Sigmoid colon (tissue), 4 donors: ENCODE results near the gene CD300C.

Source experiments
- EP300 ChIP-seq, 4 donors: sonication (generic); formaldehyde crosslinking; IDR thresholded peaks; one replicate each; pipeline ENCODE4 v1.6.1; 2017; ENCODE audit warnings: antibody characterized with exemption in 4 of 4
- POLR2A ChIP-seq, 2 donors: fragments of 450-650 bp; IDR thresholded peaks; one replicate each; pipeline ENCODE4 v1.6.1; 2016; ENCODE audit warnings: antibody characterized with exemption in 2 of 2, mild to moderate bottlenecking in 2 of 2, moderate library complexity in 2 of 2
- POLR2AphosphoS5 ChIP-seq, 4 donors: sonication (generic); formaldehyde crosslinking; IDR thresholded peaks; one replicate each; pipeline ENCODE4 v1.6.1; 2017; ENCODE audit warnings: antibody characterized with exemption in 4 of 4
- TF ChIP-seq, protein P1 (sequence below), 4 experiments: fragments of 450-650 bp in 3 of 4; fragments of 200-600 bp in 1 of 4; IDR thresholded peaks; one replicate each; pipeline ENCODE4 v1.5.1; 2016 to 2019; ENCODE audit warnings: antibody characterized with exemption in 4 of 4, mild to moderate bottlenecking in 3 of 4, moderate library complexity in 2 of 4

DNA sequence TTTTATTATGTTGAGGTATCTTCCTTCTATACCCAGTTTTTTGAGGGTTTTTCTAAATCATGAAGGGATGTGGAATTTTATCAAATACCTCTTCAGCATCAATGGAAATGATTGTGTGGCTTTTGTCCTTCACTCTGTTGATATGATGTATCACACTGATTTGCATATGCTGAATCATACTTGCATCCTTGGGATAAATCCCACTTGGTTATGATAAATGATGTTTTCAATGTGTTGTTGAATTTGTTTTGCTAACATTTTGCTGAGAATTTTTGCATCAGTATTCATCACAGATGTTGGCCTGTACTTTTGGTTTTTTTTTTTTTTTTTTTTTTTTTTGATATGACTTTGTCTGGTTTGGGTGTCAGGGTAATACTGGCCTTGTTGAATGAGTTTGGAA lies 37.8 kb downstream of the CD300C start:
- TF ChIP-seq, protein P1, sequence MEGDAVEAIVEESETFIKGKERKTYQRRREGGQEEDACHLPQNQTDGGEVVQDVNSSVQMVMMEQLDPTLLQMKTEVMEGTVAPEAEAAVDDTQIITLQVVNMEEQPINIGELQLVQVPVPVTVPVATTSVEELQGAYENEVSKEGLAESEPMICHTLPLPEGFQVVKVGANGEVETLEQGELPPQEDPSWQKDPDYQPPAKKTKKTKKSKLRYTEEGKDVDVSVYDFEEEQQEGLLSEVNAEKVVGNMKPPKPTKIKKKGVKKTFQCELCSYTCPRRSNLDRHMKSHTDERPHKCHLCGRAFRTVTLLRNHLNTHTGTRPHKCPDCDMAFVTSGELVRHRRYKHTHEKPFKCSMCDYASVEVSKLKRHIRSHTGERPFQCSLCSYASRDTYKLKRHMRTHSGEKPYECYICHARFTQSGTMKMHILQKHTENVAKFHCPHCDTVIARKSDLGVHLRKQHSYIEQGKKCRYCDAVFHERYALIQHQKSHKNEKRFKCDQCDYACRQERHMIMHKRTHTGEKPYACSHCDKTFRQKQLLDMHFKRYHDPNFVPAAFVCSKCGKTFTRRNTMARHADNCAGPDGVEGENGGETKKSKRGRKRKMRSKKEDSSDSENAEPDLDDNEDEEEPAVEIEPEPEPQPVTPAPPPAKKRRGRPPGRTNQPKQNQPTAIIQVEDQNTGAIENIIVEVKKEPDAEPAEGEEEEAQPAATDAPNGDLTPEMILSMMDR (IDR thresholded peaks at IDR 0.05): no peak
- no peak for TF ChIP-seq POLR2A (IDR thresholded peaks at IDR 0.05)
- TF ChIP-seq POLR2AphosphoS5 (IDR thresholded peaks at IDR 0.05): no peak
- no peak for TF ChIP-seq EP300 (IDR thresholded peaks at IDR 0.05)
